RWPE2 (cell line): Measurements from ENCODE around the gene ADAMTS7.
A peak's percentile ranks its signal among the peaks of the same experiment; 100 is the strongest.
"Not testable (repeated sequence)": the region's sequence is repeated elsewhere in the genome, so short reads cannot be mapped to it uniquely, and the experiment has no call there.

Experiments used
- ATAC-seq: fragments of 200-7000 bp; cut with Tn5 transposase; 3 replicates; pipeline ENCODE4 v1.9.1; 2021; ENCODE audit warnings: low read depth
- DNase-seq: peaks from one replicate; pipeline ENCODE4 v3.0.0-alpha.2; 2020; ENCODE audit warnings: low spot score
- H3K27ac ChIP-seq: fragments of 450-650 bp; 2 replicates; pipeline ENCODE4 v1.5.1; 2017; ENCODE audit warnings: mild to moderate bottlenecking; ENCODE audit not compliant: poor library complexity, severe bottlenecking
- H3K27me3 ChIP-seq: fragments of 250-450 bp; sonication (Bioruptor Pico); 2 replicates; pipeline ENCODE4 v1.5.1; 2021; ENCODE audit warnings: mild to moderate bottlenecking, moderate library complexity; ENCODE audit not compliant: insufficient read depth, poor library complexity, severe bottlenecking
- H3K36me3 ChIP-seq: fragments of 250-450 bp; sonication (Bioruptor Pico); 2 replicates; pipeline ENCODE4 v1.5.1; 2020; ENCODE audit warnings: low read depth, mild to moderate bottlenecking, moderate library complexity
- H3K4me1 ChIP-seq: fragments of 250-450 bp; sonication (Bioruptor Pico); 2 replicates; pipeline ENCODE4 v1.5.1; 2021; ENCODE audit warnings: mild to moderate bottlenecking, moderate library complexity; ENCODE audit not compliant: insufficient read depth, poor library complexity, severe bottlenecking
- H3K4me3 ChIP-seq: fragments of 250-450 bp; sonication (Bioruptor Pico); 2 replicates; pipeline ENCODE4 v1.5.1; 2021; ENCODE audit warnings: mild to moderate bottlenecking, moderate library complexity; ENCODE audit not compliant: severe bottlenecking
- H3K9me3 ChIP-seq: fragments of 250-450 bp; sonication (Bioruptor Pico); 2 replicates; pipeline ENCODE4 v1.5.1; 2021; ENCODE audit warnings: mild to moderate bottlenecking, moderate library complexity; ENCODE audit not compliant: severe bottlenecking
- CTCF ChIP-seq: fragments of 450-650 bp; IDR thresholded peaks from one replicate; pipeline ENCODE4 v1.5.1; 2017; ENCODE audit warnings: mild to moderate bottlenecking, moderate library complexity; ENCODE audit not compliant: poor library complexity, severe bottlenecking

Gene ADAMTS7

GRCh38 chr15:78758486-78759200 lies 52.6 kb downstream of the ADAMTS7 start:
- H3K36me3 ChIP-seq, H3K4me3 ChIP-seq, H3K27ac ChIP-seq, H3K9me3 ChIP-seq, H3K27me3 ChIP-seq, ATAC-seq: not testable (repeated sequence)
- peak; percentile 38 for DNase-seq
- peaks cover 15% of the 10 kb centered on the region for H3K4me1 ChIP-seq

GRCh38 chr15:78758084-78758483 lies 53.2 kb downstream of the ADAMTS7 start:
- not testable (repeated sequence) for H3K27me3 ChIP-seq, ATAC-seq, H3K36me3 ChIP-seq, H3K9me3 ChIP-seq, H3K4me3 ChIP-seq
- peak; percentile 52 for DNase-seq
- peaks cover 15% of the 10 kb centered on the region for H3K4me1 ChIP-seq
- peak overlapping the region; percentile 84 for H3K27ac ChIP-seq

DNA sequence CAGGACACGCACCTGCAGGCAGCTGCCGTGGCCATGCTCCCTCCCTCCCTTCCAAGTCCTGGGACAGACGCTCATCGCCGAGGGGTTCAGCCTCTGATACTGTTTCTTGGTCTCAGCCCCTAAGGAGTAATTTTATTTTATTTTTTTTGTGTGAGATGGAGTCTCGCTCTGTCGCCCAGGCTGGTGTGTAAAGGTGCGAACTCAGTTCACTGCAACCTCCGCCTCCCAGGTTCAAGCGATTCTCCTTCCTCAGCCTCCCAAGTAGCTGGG lies 53.7 kb downstream of the ADAMTS7 start:
- H3K4me1 ChIP-seq: peaks cover 15% of the 10 kb centered on the region
- no peaks in the 10 kb centered on the region for H3K27me3 ChIP-seq
- H3K9me3 ChIP-seq: no peaks in the 10 kb centered on the region
- no peaks in the 10 kb centered on the region for H3K36me3 ChIP-seq
- TF ChIP-seq CTCF: no peak
- ATAC-seq: no peak
- peak overlapping the region; percentile 84 for H3K27ac ChIP-seq
- H3K4me3 ChIP-seq: no peak overlapping the region
- peak; percentile 54 for DNase-seq

DNA sequence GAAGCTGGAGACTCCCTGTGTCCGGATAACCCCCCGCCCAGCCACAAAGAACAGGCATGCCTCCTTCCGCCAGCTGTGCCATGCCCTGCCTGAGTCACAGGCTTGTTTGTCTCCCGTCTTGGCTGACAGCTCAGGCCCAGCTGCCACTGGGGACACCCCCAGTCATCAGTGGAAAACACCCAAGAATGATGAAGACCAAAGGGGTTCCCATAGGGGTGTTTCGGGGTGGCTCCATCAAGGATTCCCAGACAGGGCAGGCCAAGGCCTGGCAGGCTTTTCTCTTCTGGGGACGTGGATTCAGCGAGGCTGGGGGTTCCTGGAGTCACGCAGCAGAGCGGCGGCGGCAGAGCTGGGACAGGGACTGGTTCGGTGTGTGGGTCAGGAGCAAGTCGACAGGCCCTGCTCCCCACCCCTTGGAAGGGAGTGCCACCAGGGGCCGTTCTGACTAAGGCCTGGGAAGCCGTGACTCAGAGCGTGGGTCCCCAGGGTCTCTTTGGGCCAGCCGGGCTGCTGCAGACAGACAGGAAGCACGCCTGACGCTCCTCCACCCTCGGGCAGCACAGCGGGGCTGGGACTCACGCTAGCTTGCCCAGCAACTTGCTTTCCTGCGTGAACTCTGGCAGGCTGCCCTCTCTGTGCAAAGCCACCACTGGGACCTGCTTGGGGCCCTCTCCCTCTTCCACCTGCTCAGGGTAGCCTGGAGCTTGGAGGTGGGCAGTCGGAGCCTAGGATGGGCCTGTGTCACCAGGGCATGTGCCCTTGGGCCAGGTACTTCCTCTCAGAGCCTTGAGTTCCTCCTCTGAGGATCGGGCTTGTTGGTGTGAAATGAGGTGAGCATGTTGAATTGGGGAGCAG lies 54.3 kb downstream of the ADAMTS7 start:
- ATAC-seq: peak; percentile 64
- H3K36me3 ChIP-seq, H3K27me3 ChIP-seq, H3K4me3 ChIP-seq, H3K9me3 ChIP-seq: not testable (repeated sequence)
- DNase-seq: peak; percentile 90
- H3K27ac ChIP-seq: peak overlapping the region; percentile 84
- peaks cover 15% of the 10 kb centered on the region for H3K4me1 ChIP-seq

DNA sequence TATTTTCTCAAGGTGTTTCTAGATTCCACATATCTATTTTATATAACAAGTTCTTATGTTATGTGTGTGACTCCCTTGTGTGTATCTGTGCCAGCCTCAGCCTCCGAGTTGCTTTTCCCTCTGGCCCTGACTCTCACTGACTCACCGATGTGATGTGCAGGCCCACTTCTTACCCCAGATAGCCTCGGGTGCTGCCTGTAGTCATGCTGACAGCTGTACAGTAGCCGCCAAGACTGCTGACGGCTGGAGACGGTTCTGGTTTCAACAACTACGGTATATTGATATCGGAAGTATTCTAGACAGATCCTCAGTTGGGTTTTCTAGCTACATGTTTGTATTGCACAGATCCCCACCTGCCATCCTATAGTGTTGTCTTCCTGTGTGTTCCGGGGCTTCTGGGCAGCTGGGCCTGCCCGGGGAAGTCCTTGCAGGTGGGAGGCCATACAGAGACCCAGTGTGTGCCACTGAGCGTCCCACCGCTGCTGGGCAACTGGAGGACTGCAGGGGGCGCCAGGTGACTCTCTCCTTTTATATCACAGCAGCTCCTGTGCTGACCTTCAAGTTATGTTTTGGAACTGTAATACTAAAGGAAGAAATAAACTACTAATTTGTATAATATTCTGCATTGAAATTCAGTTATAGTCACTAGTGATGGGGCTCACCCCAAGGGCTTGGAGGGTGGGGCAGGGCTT lies 55.2 kb downstream of the ADAMTS7 start:
- not testable (repeated sequence) for H3K9me3 ChIP-seq, H3K27me3 ChIP-seq, H3K36me3 ChIP-seq, H3K4me3 ChIP-seq
- DNase-seq: peak; percentile 94
- TF ChIP-seq CTCF: peak; percentile 38
- ATAC-seq: peak; percentile 72
- peak overlapping the region; percentile 84 for H3K27ac ChIP-seq
- H3K4me1 ChIP-seq: peaks cover 15% of the 10 kb centered on the region

GRCh38 chr15:78754637-78755280 lies 56.5 kb downstream of the ADAMTS7 start:
- not testable (repeated sequence) for ATAC-seq, H3K4me3 ChIP-seq, H3K9me3 ChIP-seq, H3K36me3 ChIP-seq, H3K27ac ChIP-seq, H3K27me3 ChIP-seq
- DNase-seq: peak; percentile 62
- H3K4me1 ChIP-seq: peaks cover 15% of the 10 kb centered on the region

DNA sequence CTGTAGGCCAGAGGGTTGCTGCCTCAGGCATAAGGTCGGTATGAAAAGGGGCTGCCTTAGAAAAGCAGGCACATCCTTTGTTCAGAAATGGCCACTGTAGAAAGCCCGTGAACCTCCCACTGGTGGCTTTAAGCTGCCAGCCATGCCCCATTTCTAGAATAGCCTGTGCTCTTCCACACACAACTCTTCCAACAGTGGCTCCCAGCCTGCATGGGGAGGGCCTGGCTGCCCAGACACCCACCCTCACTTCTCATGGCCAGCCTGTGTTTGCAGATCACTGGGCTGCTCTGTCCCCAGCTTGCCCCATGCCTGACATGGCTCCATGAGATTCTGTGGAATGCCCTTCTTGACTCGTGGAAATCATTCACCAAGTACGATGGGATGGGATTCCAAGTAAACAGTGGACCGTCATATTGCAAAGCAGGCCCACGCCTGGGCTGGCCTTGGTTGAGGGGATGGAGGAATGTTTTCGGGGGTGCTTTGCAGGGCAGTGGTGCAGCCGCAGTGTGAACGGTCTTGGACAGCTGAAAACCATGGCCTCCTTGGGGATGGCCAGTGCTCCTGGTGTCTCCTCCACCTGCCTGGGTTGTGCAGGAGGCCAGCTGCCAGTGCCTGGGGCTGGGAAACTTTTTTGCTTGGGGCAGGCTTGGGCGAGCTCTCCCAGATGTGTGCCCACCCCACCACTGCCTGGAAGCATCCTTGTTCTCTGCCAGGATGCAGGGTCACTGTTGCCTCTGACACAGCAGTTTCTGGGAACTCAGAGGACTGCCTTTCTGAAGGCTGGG lies 57.3 kb downstream of the ADAMTS7 start:
- H3K9me3 ChIP-seq, H3K4me3 ChIP-seq, H3K36me3 ChIP-seq, ATAC-seq, H3K27ac ChIP-seq, H3K27me3 ChIP-seq: not testable (repeated sequence)
- H3K4me1 ChIP-seq: peaks cover 15% of the 10 kb centered on the region
- DNase-seq: peak; percentile 47

DNA sequence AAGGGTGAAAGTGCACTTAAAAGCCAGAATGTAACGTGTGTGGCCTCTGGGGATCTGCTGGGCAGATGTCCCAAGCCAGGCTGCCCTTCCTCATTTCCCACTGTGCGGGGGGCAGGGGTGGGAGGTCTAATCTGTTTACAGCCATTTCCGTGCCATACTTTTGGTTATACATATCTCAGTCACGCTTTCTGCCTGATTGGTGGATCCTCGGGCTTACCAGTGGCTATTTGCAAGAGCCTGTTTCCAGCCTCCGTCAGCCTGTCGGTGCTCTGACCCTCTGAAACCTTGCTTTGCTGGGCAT lies 58.0 kb downstream of the ADAMTS7 start:
- H3K27ac ChIP-seq, H3K9me3 ChIP-seq, H3K36me3 ChIP-seq, H3K27me3 ChIP-seq, ATAC-seq, H3K4me3 ChIP-seq, DNase-seq: not testable (repeated sequence)
- H3K4me1 ChIP-seq: peaks cover 15% of the 10 kb centered on the region
